Measurements from ENCODE around the gene ADAMTSL1. TPM values are rescaled to one million over a fixed set of nuclear protein-coding genes. Genes with fewer than 3 reads are reported as not detected.

The ADAMTSL1 gene, protein sequence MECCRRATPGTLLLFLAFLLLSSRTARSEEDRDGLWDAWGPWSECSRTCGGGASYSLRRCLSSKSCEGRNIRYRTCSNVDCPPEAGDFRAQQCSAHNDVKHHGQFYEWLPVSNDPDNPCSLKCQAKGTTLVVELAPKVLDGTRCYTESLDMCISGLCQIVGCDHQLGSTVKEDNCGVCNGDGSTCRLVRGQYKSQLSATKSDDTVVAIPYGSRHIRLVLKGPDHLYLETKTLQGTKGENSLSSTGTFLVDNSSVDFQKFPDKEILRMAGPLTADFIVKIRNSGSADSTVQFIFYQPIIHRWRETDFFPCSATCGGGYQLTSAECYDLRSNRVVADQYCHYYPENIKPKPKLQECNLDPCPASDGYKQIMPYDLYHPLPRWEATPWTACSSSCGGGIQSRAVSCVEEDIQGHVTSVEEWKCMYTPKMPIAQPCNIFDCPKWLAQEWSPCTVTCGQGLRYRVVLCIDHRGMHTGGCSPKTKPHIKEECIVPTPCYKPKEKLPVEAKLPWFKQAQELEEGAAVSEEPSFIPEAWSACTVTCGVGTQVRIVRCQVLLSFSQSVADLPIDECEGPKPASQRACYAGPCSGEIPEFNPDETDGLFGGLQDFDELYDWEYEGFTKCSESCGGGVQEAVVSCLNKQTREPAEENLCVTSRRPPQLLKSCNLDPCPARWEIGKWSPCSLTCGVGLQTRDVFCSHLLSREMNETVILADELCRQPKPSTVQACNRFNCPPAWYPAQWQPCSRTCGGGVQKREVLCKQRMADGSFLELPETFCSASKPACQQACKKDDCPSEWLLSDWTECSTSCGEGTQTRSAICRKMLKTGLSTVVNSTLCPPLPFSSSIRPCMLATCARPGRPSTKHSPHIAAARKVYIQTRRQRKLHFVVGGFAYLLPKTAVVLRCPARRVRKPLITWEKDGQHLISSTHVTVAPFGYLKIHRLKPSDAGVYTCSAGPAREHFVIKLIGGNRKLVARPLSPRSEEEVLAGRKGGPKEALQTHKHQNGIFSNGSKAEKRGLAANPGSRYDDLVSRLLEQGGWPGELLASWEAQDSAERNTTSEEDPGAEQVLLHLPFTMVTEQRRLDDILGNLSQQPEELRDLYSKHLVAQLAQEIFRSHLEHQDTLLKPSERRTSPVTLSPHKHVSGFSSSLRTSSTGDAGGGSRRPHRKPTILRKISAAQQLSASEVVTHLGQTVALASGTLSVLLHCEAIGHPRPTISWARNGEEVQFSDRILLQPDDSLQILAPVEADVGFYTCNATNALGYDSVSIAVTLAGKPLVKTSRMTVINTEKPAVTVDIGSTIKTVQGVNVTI (N-terminal part only)
- total RNA-seq: 134 and 166 TPM in 2 replicates

GRCh38 chr9:18473652-18474279 is at the start of gene ADAMTSL1:
Gene ADAMTSL1 (plus strand): TSS chr9:18474153. CDS start chr9:18474233, 80 bp downstream.

Small RNA genes lying within 50 kb of the gene (small RNA-seq; reads per million reads assigned to genes)
- 0.55 reads per million, percentile 33 among the genes with 10 or more reads in this experiment for gene MIR3152
